NCI-H1930 (cell line): ENCODE data around the gene B3GALT2.
"Not testable (repeated sequence)": the region's sequence is repeated elsewhere in the genome, so short reads cannot be mapped to it uniquely, and the experiment has no call there.

ENCODE experiments used
- DNase-seq, 2 experiments: peaks; one replicate each; lab custom pipeline; 2025; lab: John Stamatoyannopoulos, UW

Gene B3GALT2, protein sequence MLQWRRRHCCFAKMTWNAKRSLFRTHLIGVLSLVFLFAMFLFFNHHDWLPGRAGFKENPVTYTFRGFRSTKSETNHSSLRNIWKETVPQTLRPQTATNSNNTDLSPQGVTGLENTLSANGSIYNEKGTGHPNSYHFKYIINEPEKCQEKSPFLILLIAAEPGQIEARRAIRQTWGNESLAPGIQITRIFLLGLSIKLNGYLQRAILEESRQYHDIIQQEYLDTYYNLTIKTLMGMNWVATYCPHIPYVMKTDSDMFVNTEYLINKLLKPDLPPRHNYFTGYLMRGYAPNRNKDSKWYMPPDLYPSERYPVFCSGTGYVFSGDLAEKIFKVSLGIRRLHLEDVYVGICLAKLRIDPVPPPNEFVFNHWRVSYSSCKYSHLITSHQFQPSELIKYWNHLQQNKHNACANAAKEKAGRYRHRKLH

GRCh38 chr1:193185901-193186731 lies at the start of gene B3GALT2:
Gene B3GALT2, minus strand, starts transcription at chr1:193186613. Its CDS starts 5,051 bp downstream, at chr1:193181562.
- DNase-seq, result peak; percentile 50 to 65

DNA sequence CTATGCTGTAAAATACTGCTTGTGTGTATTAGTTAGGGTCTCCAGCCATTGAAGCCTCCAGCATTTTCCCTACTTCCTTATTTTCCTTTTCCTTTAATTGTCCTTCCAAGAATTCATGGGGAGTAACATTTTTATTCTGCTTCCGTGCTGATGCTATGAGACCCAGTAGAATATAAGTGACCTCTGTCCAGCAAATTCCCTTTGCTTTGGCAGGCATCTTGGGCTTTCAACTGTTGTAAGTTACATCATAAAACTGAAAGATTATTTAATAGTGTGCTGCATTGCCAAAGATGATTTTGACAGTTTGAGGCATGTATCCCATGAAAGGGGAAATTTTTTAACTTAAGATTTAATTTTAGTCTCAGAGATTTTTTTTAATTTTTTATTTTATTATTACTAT lies 48.1 kb upstream of the B3GALT2 start:
- DNase-seq, result no peak

DNA sequence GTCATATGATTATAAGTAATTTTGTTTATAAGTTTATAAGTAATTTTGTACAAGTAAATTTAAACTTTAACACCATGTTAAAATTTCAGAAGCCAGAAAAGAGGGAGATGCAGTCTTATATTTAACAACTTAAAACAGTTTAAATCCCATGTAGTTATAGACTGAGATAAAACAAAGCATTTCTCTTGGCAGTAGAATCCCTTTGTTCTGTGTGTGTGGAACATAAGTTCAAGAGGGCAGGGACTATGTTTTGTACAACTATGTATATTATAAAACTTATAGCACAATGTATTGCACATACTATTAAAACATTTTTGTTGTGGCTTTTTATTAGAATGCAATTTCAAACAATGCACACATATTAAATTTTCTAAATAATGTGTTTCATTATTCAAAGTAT lies 44.7 kb upstream of the B3GALT2 start:
- not testable (repeated sequence) for DNase-seq

- DNase-seq, result no peak
Measured at GRCh38 chr1:193229136-193229535, 42.7 kb upstream of the B3GALT2 start.

GRCh38 chr1:193222056-193222615 lies 35.7 kb upstream of the B3GALT2 start:
- no peak for DNase-seq

DNA sequence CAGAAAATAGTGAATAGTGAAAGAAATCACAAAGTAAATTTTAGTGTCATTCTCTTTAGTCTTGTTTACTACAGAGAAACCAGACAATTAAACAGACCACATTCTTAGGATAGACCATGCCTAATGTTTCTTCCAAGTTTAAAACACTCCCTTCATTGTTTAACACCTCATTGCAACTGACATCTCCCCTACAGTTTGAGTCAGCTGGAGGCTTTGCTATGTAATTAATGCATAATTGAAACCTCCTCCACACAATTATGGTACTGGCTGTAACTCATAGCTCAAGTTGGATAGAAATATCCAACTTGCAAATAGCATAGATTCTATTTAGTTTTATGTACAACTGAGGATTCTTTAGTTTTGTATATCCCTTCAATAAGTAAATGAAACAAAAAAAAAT lies 35.2 kb upstream of the B3GALT2 start:
- DNase-seq, result no peak

- no peak for DNase-seq
Measured at GRCh38 chr1:193219391-193219790, 33.0 kb upstream of the B3GALT2 start.

DNA sequence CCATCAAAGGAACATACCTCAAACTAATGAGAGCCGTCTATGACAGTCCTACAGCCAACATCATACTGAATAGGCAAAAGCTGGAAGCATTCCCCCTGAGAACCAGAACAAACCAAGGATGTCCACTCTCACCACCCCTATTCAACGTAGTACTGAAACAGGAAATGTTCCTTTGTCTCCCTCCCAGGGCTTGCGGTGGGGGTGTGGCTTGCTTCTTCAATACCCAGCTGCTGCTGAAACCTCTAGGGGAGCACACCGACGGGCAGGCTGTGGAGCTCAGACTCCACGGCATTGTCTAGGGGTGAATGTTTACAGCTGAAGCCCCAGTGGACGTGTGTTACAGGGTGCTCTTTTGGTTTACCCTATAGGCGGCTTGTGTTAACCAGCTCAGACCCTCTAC lies 30.5 kb upstream of the B3GALT2 start:
- DNase-seq, result no peak

- no peak for DNase-seq
Measured at GRCh38 chr1:193213998-193214397, 27.6 kb upstream of the B3GALT2 start.

- no peak for DNase-seq
Measured at GRCh38 chr1:193212637-193213036, 26.2 kb upstream of the B3GALT2 start.

- no peak for DNase-seq
Measured at GRCh38 chr1:193211539-193211938, 25.1 kb upstream of the B3GALT2 start.

- DNase-seq, result no peak
Measured at GRCh38 chr1:193210996-193211395, 24.6 kb upstream of the B3GALT2 start.

DNA sequence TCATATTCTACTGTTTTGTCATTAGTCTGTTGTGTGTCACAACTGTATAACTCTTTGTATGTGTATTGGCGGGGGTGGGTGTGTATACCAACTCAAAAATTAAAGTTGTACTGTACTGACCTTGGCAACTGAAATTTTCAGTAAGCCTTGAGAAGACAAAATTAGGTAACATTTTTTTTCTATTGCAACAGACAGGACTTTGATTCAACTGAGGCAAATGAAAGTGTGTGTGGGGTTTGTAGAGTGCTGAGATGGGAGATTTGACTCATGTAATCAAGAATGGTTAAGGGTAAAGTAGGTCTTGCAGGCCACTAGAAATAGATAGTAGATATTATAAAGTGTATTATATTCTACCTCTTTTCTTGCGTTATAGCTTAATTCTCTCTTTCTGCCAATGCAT lies 14.6 kb upstream of the B3GALT2 start:
- DNase-seq, result no peak

GRCh38 chr1:193199940-193200339 lies 13.5 kb upstream of the B3GALT2 start:
- no peak for DNase-seq

GRCh38 chr1:193192586-193192985 lies 6.2 kb upstream of the B3GALT2 start:
- DNase-seq, result no peak

- no peak for DNase-seq
Measured at GRCh38 chr1:193190096-193190744, 3.8 kb upstream of the B3GALT2 start.

- no peak for DNase-seq
Measured at GRCh38 chr1:193189442-193190095, 3.2 kb upstream of the B3GALT2 start.

GRCh38 chr1:193188915-193189314 lies 2.5 kb upstream of the B3GALT2 start:
- DNase-seq, result not testable (repeated sequence)

DNA sequence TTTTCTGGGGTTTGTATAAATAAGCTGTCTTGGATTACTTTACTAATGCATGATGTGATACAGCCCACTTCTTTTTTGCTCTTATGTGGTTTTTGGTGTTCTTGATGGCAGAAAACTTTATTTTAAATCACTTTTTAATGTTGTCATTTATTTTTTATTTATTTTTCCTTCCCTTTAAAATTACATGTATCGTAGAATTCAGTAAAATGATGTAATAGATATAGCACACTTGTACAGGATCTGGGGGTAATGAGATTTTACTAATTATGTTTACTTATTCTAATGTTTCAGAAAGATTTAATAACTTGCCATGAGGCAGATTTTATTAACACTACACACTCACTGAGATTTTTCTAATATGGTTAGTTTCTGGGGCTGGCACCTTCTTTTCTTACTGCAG lies 701 bp upstream of the B3GALT2 start:
- DNase-seq, result no peak

GRCh38 chr1:193185211-193185610 lies 1.2 kb downstream of the B3GALT2 start:
- no peak for DNase-seq

DNA sequence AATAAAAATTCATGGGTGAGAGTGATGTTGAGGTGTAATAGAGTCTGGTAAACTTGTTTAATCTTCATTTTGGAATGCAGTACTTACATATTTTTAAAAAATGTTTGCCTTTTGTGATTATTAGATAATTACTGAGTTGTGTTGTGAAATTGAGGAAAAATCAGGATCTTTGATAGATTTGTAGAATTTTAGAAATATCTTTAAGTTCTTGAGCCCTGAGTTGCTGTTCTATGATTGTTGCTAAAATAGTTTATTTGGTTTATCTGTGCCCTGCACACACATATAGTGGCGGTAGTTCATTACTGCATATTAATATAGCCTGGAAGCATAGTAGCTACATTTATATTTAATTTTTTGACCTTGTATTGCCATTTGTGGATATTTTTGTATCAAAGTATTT lies 1.6 kb downstream of the B3GALT2 start:
- DNase-seq, result no peak
